Cardiac fibroblast (primary cell): ENCODE results near the gene FXR2.

Experiments used
- DNase-seq, 2 donors: peaks; one replicate each; pipeline versions ENCODE4 v3.0.0 to v3.0.0-alpha.2; 2010; ENCODE audit warnings: low read depth in 2 of 2
- H3K4me3 ChIP-seq, 2 donors: replicated peaks in 1 of 2; 1 replicate in 1 of 2; 2 replicates in 1 of 2; pipeline ENCODE4 v1.5.1; 2011; ENCODE audit warnings: low read depth in 2 of 2, low read length in 2 of 2, mild to moderate bottlenecking in 2 of 2, moderate library complexity in 1 of 2
- CTCF ChIP-seq: IDR thresholded peaks from one replicate; pipeline ENCODE4 v1.5.1; 2011; ENCODE audit warnings: low read depth, mild to moderate bottlenecking, low read length, inconsistent platforms

FXR2 gene

GRCh38 chr17:7570351-7570750 is 44.3 kb downstream of the FXR2 start:
- no peak for TF ChIP-seq CTCF
- no peak for DNase-seq
- H3K4me3 ChIP-seq: no peak overlapping the region

DNA sequence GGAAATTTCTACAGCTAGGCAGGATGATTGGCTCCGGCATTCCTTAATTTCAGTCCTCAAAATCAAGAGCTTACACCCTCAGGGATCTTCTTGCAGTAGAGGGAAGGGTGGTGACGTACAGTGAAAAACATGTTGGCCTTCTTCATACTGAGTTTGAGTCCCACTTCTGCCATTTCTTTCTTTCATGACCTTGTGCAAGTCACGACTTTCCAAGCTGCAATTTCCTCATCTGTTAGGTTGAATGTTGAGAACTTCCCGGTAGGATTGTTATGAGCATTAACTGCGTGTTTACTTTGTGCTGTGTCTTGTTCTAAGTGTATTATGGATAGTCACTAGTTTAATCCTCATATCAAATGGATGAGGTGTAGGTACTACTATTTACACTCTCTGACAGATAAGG is 45.1 kb downstream of the FXR2 start:
- no peak for TF ChIP-seq CTCF
- DNase-seq: no peak
- no peak overlapping the region for H3K4me3 ChIP-seq

- no peak overlapping the region for H3K4me3 ChIP-seq
- no peak for TF ChIP-seq CTCF
- no peak for DNase-seq
These were observed 51.4 kb downstream of the FXR2 start for GRCh38 chr17:7563115-7563869.

DNA sequence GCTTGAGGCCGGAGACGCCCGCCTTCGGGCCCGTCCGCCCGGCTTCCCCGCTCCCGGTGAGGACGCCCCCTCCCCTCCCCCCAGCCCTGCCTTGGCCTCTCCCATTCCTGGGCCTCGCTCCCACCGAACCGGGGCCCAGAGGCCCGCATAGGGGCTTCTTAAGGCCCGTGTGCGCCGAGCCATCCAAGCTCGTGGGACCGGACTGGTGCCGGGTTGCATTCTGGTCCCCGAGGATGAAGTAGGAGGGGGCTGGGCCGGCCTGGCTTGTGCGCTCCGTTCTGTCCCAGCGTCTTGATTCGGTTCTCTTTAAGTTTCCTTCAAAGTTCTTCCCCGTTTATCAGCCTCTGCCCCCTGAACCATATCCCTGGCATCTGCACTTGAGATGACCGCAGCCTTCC is 52.5 kb downstream of the FXR2 start:
- no peak for TF ChIP-seq CTCF
- no peak for DNase-seq
- H3K4me3 ChIP-seq: peak overlapping the region; percentile 83 to 86

DNA sequence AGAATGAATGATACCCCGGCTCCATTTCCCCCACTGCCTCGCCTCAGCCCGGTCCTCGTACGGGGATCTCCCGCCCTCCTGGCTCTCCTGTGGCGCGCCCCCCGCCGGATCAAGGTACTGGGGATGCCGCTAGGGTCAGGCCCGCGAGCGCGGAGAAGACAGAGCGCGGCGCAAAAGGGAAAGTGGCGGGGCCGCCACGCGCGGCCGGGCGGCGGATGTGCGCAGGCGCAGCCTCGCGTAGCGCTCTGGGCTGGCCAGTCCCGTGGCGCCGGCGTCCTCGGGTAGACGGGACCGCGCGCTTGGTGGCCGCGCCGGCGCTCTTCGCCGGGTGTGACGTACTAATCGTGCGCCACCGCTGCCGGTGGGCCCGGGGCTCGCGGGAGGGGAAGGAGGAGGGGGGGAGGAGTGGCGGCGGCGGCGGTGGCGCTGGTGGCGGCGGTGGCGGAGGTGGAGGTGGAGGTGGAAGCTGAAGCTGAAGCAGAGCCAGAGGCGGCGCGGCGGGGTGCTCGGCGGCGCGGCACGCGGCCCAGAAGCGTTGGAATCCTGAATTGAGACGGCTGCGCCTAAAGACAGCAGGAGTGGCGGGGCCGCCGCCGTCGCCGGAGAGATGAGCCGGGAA is 53.0 kb downstream of the FXR2 start, which contains the start of gene SENP3:
Gene SENP3, plus strand, starts transcription at position 331 of the 619 bp plus-strand sequence. CDS start 1,158 bp downstream, outside the sequence.
- H3K4me3 ChIP-seq: peak within 1 kb of the TSS; percentile 83 to 86
- no peak for TF ChIP-seq CTCF
- DNase-seq: peak; percentile 87 to 93

- peak; percentile 89 for TF ChIP-seq CTCF
- H3K4me3 ChIP-seq: peak overlapping the region; percentile 83 to 86
- DNase-seq: peak; percentile 88 to 90
These were observed 53.6 kb downstream of the FXR2 start for GRCh38 chr17:7561028-7561575.
